ENCODE data around the gene PRIM2. TPM values are rescaled to one million over a fixed set of nuclear protein-coding genes. Genes with fewer than 3 reads are reported as not detected.
"Not testable (repeated sequence)": the region's sequence is repeated elsewhere in the genome, so short reads cannot be mapped to it uniquely, and the experiment has no call there.

The PRIM2 gene
- total RNA-seq, 1 donor from 2014 or later = 4.3 TPM

GRCh38 chr6:57440735-57441134 lies 123.3 kb downstream of the PRIM2 start:
- not testable (repeated sequence) for ATAC-seq; DNase-seq (ENCODE audit: low spot score)

GRCh38 chr6:57442133-57442532 lies 124.7 kb downstream of the PRIM2 start:
- not testable (repeated sequence) for ATAC-seq; DNase-seq (ENCODE audit: low spot score)

GRCh38 chr6:57443181-57443580 lies 125.8 kb downstream of the PRIM2 start:
- ATAC-seq; DNase-seq (ENCODE audit: low spot score): not testable (repeated sequence)

GRCh38 chr6:57444787-57445186 lies 127.4 kb downstream of the PRIM2 start:
- not testable (repeated sequence) for ATAC-seq; DNase-seq (ENCODE audit: low spot score)

GRCh38 chr6:57445379-57445778 lies 127.9 kb downstream of the PRIM2 start:
- DNase-seq (ENCODE audit: low spot score); ATAC-seq: not testable (repeated sequence)

- not testable (repeated sequence) for ATAC-seq; DNase-seq (ENCODE audit: low spot score)
Measured at GRCh38 chr6:57445790-57446468, 128.5 kb downstream of the PRIM2 start.

GRCh38 chr6:57449496-57450066 lies 132.2 kb downstream of the PRIM2 start:
- not testable (repeated sequence) for ATAC-seq; DNase-seq (ENCODE audit: low spot score)

- not testable (repeated sequence) for DNase-seq (ENCODE audit: low spot score); ATAC-seq
Measured at GRCh38 chr6:57459781-57460180, 142.4 kb downstream of the PRIM2 start.

- ATAC-seq; DNase-seq (ENCODE audit: low spot score): not testable (repeated sequence)
Measured at GRCh38 chr6:57461022-57461421, 143.6 kb downstream of the PRIM2 start.

GRCh38 chr6:57463809-57464208 lies 146.4 kb downstream of the PRIM2 start:
- DNase-seq (ENCODE audit: low spot score) = not testable (repeated sequence)

GRCh38 chr6:57465968-57466367 lies 148.5 kb downstream of the PRIM2 start:
- ATAC-seq; DNase-seq (ENCODE audit: low spot score): not testable (repeated sequence)

More at GRCh38 chr6:57463809-57464208, 146.4 kb downstream of the PRIM2 start:
- ATAC-seq = not testable (repeated sequence)

- no peak for DNase-seq (ENCODE audit: low spot score)
Measured at GRCh38 chr6:57469072-57469471, 151.6 kb downstream of the PRIM2 start.

GRCh38 chr6:57470148-57470547 lies 152.7 kb downstream of the PRIM2 start:
- not testable (repeated sequence) for ATAC-seq

More at GRCh38 chr6:57469072-57469471, 151.6 kb downstream of the PRIM2 start:
- ATAC-seq = no peak

GRCh38 chr6:57471314-57471864 lies 154.0 kb downstream of the PRIM2 start:
- not testable (repeated sequence) for DNase-seq (ENCODE audit: low spot score); ATAC-seq

More at GRCh38 chr6:57470148-57470547, 152.7 kb downstream of the PRIM2 start:
- DNase-seq (ENCODE audit: low spot score) = not testable (repeated sequence)

- not testable (repeated sequence) for ATAC-seq; DNase-seq (ENCODE audit: low spot score)
Measured at GRCh38 chr6:57472861-57473362, 155.5 kb downstream of the PRIM2 start.

GRCh38 chr6:57474862-57475475 lies 157.5 kb downstream of the PRIM2 start:
- DNase-seq (ENCODE audit: low spot score); ATAC-seq: not testable (repeated sequence)

- not testable (repeated sequence) for ATAC-seq
Measured at GRCh38 chr6:57475656-57476055, 158.2 kb downstream of the PRIM2 start.

GRCh38 chr6:57480194-57480593 lies 162.8 kb downstream of the PRIM2 start:
- DNase-seq (ENCODE audit: low spot score); ATAC-seq: not testable (repeated sequence)

More at GRCh38 chr6:57475656-57476055, 158.2 kb downstream of the PRIM2 start:
- DNase-seq (ENCODE audit: low spot score) = not testable (repeated sequence)

GRCh38 chr6:57481121-57481520 lies 163.7 kb downstream of the PRIM2 start:
- ATAC-seq; DNase-seq (ENCODE audit: low spot score): not testable (repeated sequence)

- not testable (repeated sequence) for ATAC-seq; DNase-seq (ENCODE audit: low spot score)
Measured at GRCh38 chr6:57482471-57482870, 165.0 kb downstream of the PRIM2 start.
